H1 (cell line): Measurements from ENCODE around the gene HOXA13. TPM values are rescaled to one million over a fixed set of nuclear protein-coding genes. Genes with fewer than 3 reads are reported as not detected.

Source experiments
- CTCF ChIA-PET: fragments of 300-600 bp; sonication (Branson Sonifier 250); formaldehyde crosslinking; loops from one replicate; lab custom pipeline; 2021; ENCODE audit not compliant: partially characterized antibody; lab: Charles Lee
- POLR2A ChIA-PET: fragments of 300-600 bp; sonication (Branson Sonifier 250); formaldehyde crosslinking; loops from one replicate; lab custom pipeline; 2021; ENCODE audit warnings: inconsistent platforms; ENCODE audit not compliant: partially characterized antibody; lab: Charles Lee
- DNase-seq, 2 experiments: peaks; one replicate each; pipeline versions ENCODE4 v3.0.0 to v3.0.0-alpha.2; 2010 to 2022; ENCODE audit warnings: low spot score in 2 of 2, low read depth in 1 of 2, mixed read lengths in 1 of 2
- FAIRE-seq: peaks from 2 replicates; lab custom pipeline; 2011; peaks lifted over from hg19 to GRCh38; lab: Jason Lieb, UNC
- H2AFZ ChIP-seq: 2 replicates; pipeline ENCODE4 v1.8.1; 2012; ENCODE audit warnings: low read length, inconsistent platforms
- H2AK5ac ChIP-seq: 2 replicates; pipeline ENCODE4 v1.6.1; 2013; ENCODE audit warnings: low read depth, low read length
- H2BK120ac ChIP-seq: replicated peaks from 2 replicates; pipeline ENCODE3; 2013; ENCODE audit warnings: low read depth, low read length, inconsistent platforms
- H2BK12ac ChIP-seq: 2 replicates; pipeline ENCODE4 v1.6.1; 2013; ENCODE audit warnings: low read depth, low read length
- H2BK15ac ChIP-seq: 2 replicates; pipeline ENCODE4 v1.6.1; 2013; ENCODE audit warnings: low read length
- H2BK20ac ChIP-seq: 2 replicates; pipeline ENCODE4 v1.6.1; 2013; ENCODE audit warnings: low read length
- H2BK5ac ChIP-seq: 2 replicates; pipeline ENCODE4 v1.6.1; 2013; ENCODE audit warnings: low read depth, low read length
- H3K14ac ChIP-seq: 2 replicates; pipeline ENCODE4 v1.6.1; 2013; ENCODE audit warnings: inconsistent platforms; ENCODE audit not compliant: insufficient read length
- H3K18ac ChIP-seq: 2 replicates; pipeline ENCODE4 v1.6.1; 2013; ENCODE audit warnings: low read length; ENCODE audit errors: extremely low read depth
- H3K23ac ChIP-seq: 2 replicates; pipeline ENCODE4 v1.6.1; 2013; ENCODE audit warnings: inconsistent platforms; ENCODE audit not compliant: insufficient read length
- H3K23me2 ChIP-seq: 2 replicates; pipeline ENCODE4 v1.6.1; 2013; ENCODE audit warnings: low read depth, low read length
- H3K27ac ChIP-seq: 2 replicates; pipeline ENCODE4 v1.6.1; 2011; ENCODE audit warnings: low read depth, low read length, inconsistent platforms
- H3K27me3 ChIP-seq, 4 experiments: replicated peaks in 1 of 4; 1 replicate in 1 of 4; 2 replicates in 3 of 4; pipeline versions ENCODE4 v1.6.1 to v1.8.1; 2011 to 2013; ENCODE audit warnings: low read length in 3 of 4, mild to moderate bottlenecking in 3 of 4, inconsistent platforms in 2 of 4, mixed read lengths in 2 of 4, moderate library complexity in 1 of 4; ENCODE audit not compliant: control insufficient read depth in 3 of 4, insufficient read depth in 3 of 4; ENCODE audit errors: extremely low read depth in 1 of 4
- H3K36me3 ChIP-seq, 4 experiments: 2 replicates each; pipeline versions ENCODE4 v1.6.1 to v1.8.1; 2011 to 2013; ENCODE audit warnings: mild to moderate bottlenecking in 4 of 4, low read length in 3 of 4, moderate library complexity in 2 of 4, control low read depth in 1 of 4, inconsistent platforms in 1 of 4; ENCODE audit not compliant: insufficient read depth in 4 of 4, control insufficient read depth in 2 of 4
- H3K4ac ChIP-seq: replicated peaks from 2 replicates; pipeline ENCODE3; 2013; ENCODE audit warnings: low read length, low read depth, mixed read lengths, inconsistent platforms; ENCODE audit not compliant: insufficient read length
- H3K4me1 ChIP-seq, 4 experiments: replicated peaks in 1 of 4; 1 replicate in 1 of 4; 2 replicates in 3 of 4; pipeline versions ENCODE4 v1.6.1 to v1.8.1; 2011 to 2013; ENCODE audit warnings: low read length in 3 of 4, inconsistent platforms in 2 of 4, mixed read lengths in 1 of 4; ENCODE audit not compliant: insufficient read depth in 4 of 4, control insufficient read depth in 3 of 4
- H3K4me2 ChIP-seq, 2 experiments: 2 replicates each; pipeline versions ENCODE4 v1.6.1 to v1.8.1; 2011 to 2013; ENCODE audit warnings: low read depth in 2 of 2, low read length in 2 of 2, control low read depth in 1 of 2, inconsistent platforms in 1 of 2, mild to moderate bottlenecking in 1 of 2; ENCODE audit not compliant: insufficient read depth in 1 of 2
- H3K4me3 ChIP-seq, 4 experiments: fragments of 200-600, 300-600 bp in 1 of 4; sonication (generic), shearing (Covaris generic), sonication (Bioruptor Twin) in 1 of 4; 2 replicates each; pipeline versions ENCODE4 v1.5.1 to v1.8.1; 2011 to 2016; ENCODE audit warnings: low read length in 4 of 4, low read depth in 3 of 4, control low read depth in 2 of 4, inconsistent platforms in 2 of 4, mild to moderate bottlenecking in 2 of 4, mixed read lengths in 1 of 4, moderate library complexity in 1 of 4; ENCODE audit not compliant: insufficient read depth in 2 of 4; ENCODE audit errors: extremely low read depth in 1 of 4
- H3K56ac ChIP-seq: replicated peaks from 2 replicates; pipeline ENCODE3; 2013; ENCODE audit warnings: low read depth, mild to moderate bottlenecking, mixed read lengths, low read length, inconsistent platforms; ENCODE audit not compliant: insufficient read length
- H3K79me1 ChIP-seq: 2 replicates; pipeline ENCODE4 v1.6.1; 2013; ENCODE audit warnings: low read depth, low read length, control low read depth
- H3K79me2 ChIP-seq, 2 experiments: 2 replicates each; pipeline versions ENCODE4 v1.6.1 to v1.8.1; 2012 to 2013; ENCODE audit warnings: low read length in 2 of 2, mild to moderate bottlenecking in 2 of 2, inconsistent platforms in 1 of 2; ENCODE audit not compliant: insufficient read depth in 2 of 2, control insufficient read depth in 1 of 2
- H3K9ac ChIP-seq, 4 experiments: replicated peaks in 1 of 4; 1 replicate in 1 of 4; 2 replicates in 3 of 4; pipeline versions ENCODE4 v1.6.1 to v1.8.1; 2011 to 2013; ENCODE audit warnings: low read depth in 3 of 4, low read length in 3 of 4, control low read depth in 2 of 4, mild to moderate bottlenecking in 2 of 4, moderate library complexity in 2 of 4, inconsistent platforms in 1 of 4; ENCODE audit errors: extremely low read depth in 1 of 4
- H3K9me3 ChIP-seq, 2 experiments: 2 replicates each; pipeline versions ENCODE4 v1.6.1 to v1.8.1; 2012 to 2013; ENCODE audit warnings: mild to moderate bottlenecking in 2 of 2, moderate library complexity in 2 of 2, control low read depth in 1 of 2, inconsistent platforms in 1 of 2, low read depth in 1 of 2, low read length in 1 of 2, mixed read lengths in 1 of 2; ENCODE audit not compliant: insufficient read depth in 2 of 2
- H4K20me1 ChIP-seq, 2 experiments: replicated peaks in 1 of 2; 2 replicates each; pipeline versions ENCODE3 to v1.8.1; 2011 to 2013; ENCODE audit warnings: inconsistent platforms in 2 of 2, low read length in 2 of 2, mild to moderate bottlenecking in 1 of 2; ENCODE audit not compliant: insufficient read depth in 2 of 2, control insufficient read depth in 1 of 2
- H4K5ac ChIP-seq: 2 replicates; pipeline ENCODE4 v1.6.1; 2013; ENCODE audit warnings: low read length, low read depth, mixed read lengths, inconsistent platforms; ENCODE audit not compliant: insufficient read length
- H4K8ac ChIP-seq: 2 replicates; pipeline ENCODE4 v1.8.0; 2013; ENCODE audit warnings: mild to moderate bottlenecking, moderate library complexity, low read length, inconsistent platforms; ENCODE audit not compliant: insufficient read depth; ENCODE audit errors: extremely low read depth
- H4K91ac ChIP-seq: replicated peaks from 2 replicates; pipeline ENCODE3; 2013; ENCODE audit warnings: low read length, mixed read lengths, inconsistent platforms; ENCODE audit not compliant: insufficient read length
- CBX8 ChIP-seq: fragments of 300-800, 300-1000 bp; sonication (generic); IDR thresholded peaks from 2 replicates; pipeline ENCODE4 v1.7.1; 2016; ENCODE audit warnings: low read depth, low read length, borderline replicate concordance
- CTBP2 ChIP-seq: IDR thresholded peaks from 2 replicates; pipeline ENCODE4 v1.7.0; 2011; ENCODE audit warnings: borderline replicate concordance, mild to moderate bottlenecking, moderate library complexity, mixed read lengths, low read length; ENCODE audit not compliant: insufficient read depth, insufficient read length
- EZH2 ChIP-seq: fragments of 200-600 bp; sonication (generic); IDR thresholded peaks from 2 replicates; pipeline ENCODE4 v1.7.1; 2012; ENCODE audit warnings: low read depth, mild to moderate bottlenecking, moderate library complexity, low read length, inconsistent platforms; ENCODE audit not compliant: severe bottlenecking
- MAFK ChIP-seq: IDR thresholded peaks from 2 replicates; pipeline ENCODE4 v1.6.1; 2012; ENCODE audit warnings: low read depth, mild to moderate bottlenecking, improper control_type of control experiment, low read length
- RAD21 ChIP-seq, 2 experiments: IDR thresholded peaks in 1 of 2; conservative IDR thresholded peaks in 1 of 2; 2 replicates each; pipeline ENCODE4 v1.6.1; 2011; ENCODE audit warnings: low read depth in 2 of 2, low read length in 2 of 2, improper control_type of control experiment in 1 of 2, inconsistent platforms in 1 of 2, mild to moderate bottlenecking in 1 of 2, moderate library complexity in 1 of 2
- SAP30 ChIP-seq: fragments of 300-600 bp; sonication (generic); IDR thresholded peaks from 2 replicates; pipeline ENCODE4 v1.7.1; 2012; ENCODE audit warnings: low read length, moderate library complexity, mild to moderate bottlenecking, inconsistent platforms; ENCODE audit not compliant: insufficient read depth, insufficient replicate concordance
- SIN3A ChIP-seq, 2 experiments: IDR thresholded peaks in 1 of 2; conservative IDR thresholded peaks in 1 of 2; 2 replicates each; pipeline ENCODE4 v1.6.1; 2011 to 2012; ENCODE audit warnings: low read length in 2 of 2, improper control_type of control experiment in 1 of 2, low read depth in 1 of 2, mild to moderate bottlenecking in 1 of 2
- SP2 ChIP-seq: IDR thresholded peaks from 2 replicates; pipeline ENCODE4 v1.6.1; 2012; ENCODE audit warnings: mild to moderate bottlenecking, low read length, inconsistent platforms
- SRF ChIP-seq: IDR thresholded peaks from 2 replicates; pipeline ENCODE4 v1.6.1; 2011; ENCODE audit warnings: mild to moderate bottlenecking, low read depth, low read length, moderate library complexity
- SUZ12 ChIP-seq: fragments of 200-600 bp; sonication (generic); IDR thresholded peaks from 2 replicates; pipeline ENCODE4 v1.6.1; 2012; ENCODE audit warnings: mild to moderate bottlenecking, inconsistent platforms, low read length, moderate library complexity, mixed read lengths
- WGBS, 2 experiments: shearing (Covaris generic) in 1 of 2; methylation state at CpG; one replicate each; pipeline versions ENCODE4 v1.1.6 to v1.1.7; 2013 to 2015; ENCODE audit warnings: low lambda C conversion rate in 2 of 2, mixed read lengths in 2 of 2, inconsistent platforms in 1 of 2, low coverage in 1 of 2, missing lambda C conversion rate in 1 of 2; ENCODE audit not compliant: insufficient replicate concordance in 2 of 2, insufficient coverage in 1 of 2, insufficient read length in 1 of 2; ENCODE audit errors: extremely low coverage in 1 of 2, missing lambda C conversion rate in 1 of 2; 5-methylcytosine and 5-hydroxymethylcytosine counted together
- polyA plus RNA-seq, 7 experiments: library from polyadenylated mRNA; depleted of rRNA in 3 of 7; stranded (reverse) in 5 of 7; unstranded in 2 of 7; fragments of >200 nt in 5 of 7; fragments of 200-250 nt in 2 of 7; gene quantifications; 1 replicate in 5 of 7; 2 replicates in 1 of 7; 4 replicates in 1 of 7; pipeline versions ENCODE4 v1.2.1 to v1.2.3, GENCODE V29; 2011 to 2013; ENCODE audit warnings: missing spikeins in 2 of 7, mixed read lengths in 2 of 7
- total RNA-seq: library from RNA; stranded (reverse); fragmentation: NEBNext Ultra II Directional; extraction: Animal tissue kit (Norgen Biotek cat#: 25700); gene quantifications from 2 replicates; pipeline ENCODE4 v1.2.1, GENCODE V29; 2021

The HOXA13 gene
- total and polyA plus RNA-seq, 2 of the 8 experiments (the other 6 are each of a cell fraction or from before 2014, with no cell fraction given), result not detected

DNA sequence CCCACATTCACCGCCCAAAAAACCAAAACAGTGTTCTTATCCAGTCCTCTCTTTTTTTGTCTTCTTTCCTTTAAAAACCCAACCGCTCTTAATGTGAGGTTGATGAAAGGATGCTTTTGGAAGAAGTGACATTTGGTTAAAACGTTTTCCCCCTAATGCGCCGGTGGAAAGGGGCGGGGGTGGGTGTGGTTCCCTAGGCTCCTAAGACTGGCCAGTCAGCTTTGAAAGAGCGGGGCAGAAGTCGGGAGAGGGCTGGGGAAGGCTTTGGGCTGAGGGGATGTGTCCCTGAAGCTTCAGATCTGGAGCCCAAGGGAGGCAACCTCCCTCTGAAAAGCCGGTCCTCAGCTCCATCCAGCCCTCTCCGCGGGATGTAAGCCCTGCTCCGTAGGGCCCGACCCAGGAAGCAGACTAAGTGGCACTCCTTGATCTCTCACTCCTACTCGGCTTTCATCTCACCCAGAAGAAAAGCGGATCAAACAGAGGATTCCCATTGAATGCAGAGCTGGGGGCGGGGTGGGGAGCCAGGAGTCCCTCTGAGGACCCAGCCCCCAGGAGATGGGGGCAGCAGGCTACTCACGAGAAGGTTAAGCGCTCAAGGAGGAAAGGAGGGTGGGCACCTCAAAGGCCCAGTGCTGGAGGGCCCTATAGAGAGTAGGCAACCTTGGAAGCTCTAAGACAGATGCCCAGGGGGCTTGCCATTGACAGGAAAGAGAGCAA lies 40.3 kb upstream of the HOXA13 start:
- Histone ChIP-seq H4K8ac (no peak overlapping the region), H4K91ac (no peak overlapping the region), H3K23ac (no peak overlapping the region), H3K79me1 (no peaks in the 10 kb centered on the region), H3K27me3 (peaks cover 99 to 100% (median 100%) of the 10 kb centered on the region in 4 experiments), H3K4ac (no peak overlapping the region), H3K36me3 (no peaks in the 10 kb centered on the region; a peak in 1 of 8 replicates), H4K5ac (no peak overlapping the region), H2BK20ac (no peak overlapping the region), H3K14ac (no peak overlapping the region), H3K79me2 (no peaks in the 10 kb centered on the region), H3K56ac (no peak overlapping the region), H3K27ac (no peak overlapping the region), H2BK12ac (no peak overlapping the region), H3K23me2 (peaks cover 10% of the 10 kb centered on the region; the same call in 1 of the 2 replicates), H2BK120ac (no peak overlapping the region), H2AFZ (no peak overlapping the region), H3K18ac (peak overlapping the region; percentile 32; the same call in 1 of the 2 replicates), H3K4me2 (peak overlapping the region; percentile 55 to 56), H2BK15ac (no peak overlapping the region), H4K20me1 (peaks cover 24 to 54% of the 10 kb centered on the region in 2 experiments), H3K4me1 (peaks cover 7 to 46% (median 22%) of the 10 kb centered on the region in 4 experiments), H3K9ac (no peak overlapping the region), H2BK5ac (no peak overlapping the region), H3K9me3 (no peaks in the 10 kb centered on the region), H2AK5ac (no peak overlapping the region), H3K4me3 (peak overlapping the region in 1 of 4 experiments; percentile 36; a peak in 2 of 8 replicates)
- POLR2A ChIA-PET, result no interaction called here
- FAIRE-seq (no peak), DNase-seq (no peak)
- 6% methylated on average over 18 of the region's 18 CpGs; no CpG with 5 or more reads in 1 of the 2 experiments for WGBS, 2 experiments
- CTCF ChIA-PET, result interaction anchor here (0.8 to 7.9 kb wide), 11 partner anchors 9 to 280 kb away, joined by 3 to 57 read pairs (median 4); no protein-coding TSS in a partner anchor
- TF ChIP-seq CBX8 (no peak), SUZ12 (peak; percentile 59), SAP30 (no peak), SP2 (no peak), EZH2 (peak; percentile 77), SRF (no peak), CTBP2 (no peak), SIN3A (conservative IDR thresholded peaks at IDR 0.05 in 1 of 2, IDR thresholded peaks at IDR 0.05 in 1 of 2; ENCODE audit: low read depth in 1 of 2, low read length in 2 of 2) (no peak), RAD21 (IDR thresholded peaks at IDR 0.05 in 1 of 2, conservative IDR thresholded peaks at IDR 0.05 in 1 of 2; ENCODE audit: low read depth in 2 of 2, low read length in 2 of 2) (no peak), MAFK (no peak)
